Vagina (tissue), 2 donors: ENCODE data around the gene SH2D3A.

Experiments used
- POLR2A ChIP-seq, 2 donors: fragments of 450-650 bp; IDR thresholded peaks; one replicate each; pipeline ENCODE4 v1.6.1; 2017; ENCODE audit warnings: antibody characterized with exemption in 2 of 2, mild to moderate bottlenecking in 2 of 2, moderate library complexity in 2 of 2
- POLR2AphosphoS5 ChIP-seq, 2 donors: sonication (generic); formaldehyde crosslinking; IDR thresholded peaks; one replicate each; pipeline ENCODE4 v1.9.0; 2017; ENCODE audit warnings: antibody characterized with exemption in 2 of 2, mild to moderate bottlenecking in 2 of 2, low read depth in 1 of 2; ENCODE audit not compliant: insufficient read depth in 1 of 2
- TF ChIP-seq, protein P1 (sequence below), 3 experiments: fragments of 450-650 bp in 2 of 3; fragments of 200-600 bp in 1 of 3; sonication (generic) in 1 of 3; IDR thresholded peaks; one replicate each; pipeline ENCODE4 v1.5.1; 2017 to 2019; ENCODE audit warnings: antibody characterized with exemption in 3 of 3, mild to moderate bottlenecking in 2 of 3, moderate library complexity in 2 of 3

DNA sequence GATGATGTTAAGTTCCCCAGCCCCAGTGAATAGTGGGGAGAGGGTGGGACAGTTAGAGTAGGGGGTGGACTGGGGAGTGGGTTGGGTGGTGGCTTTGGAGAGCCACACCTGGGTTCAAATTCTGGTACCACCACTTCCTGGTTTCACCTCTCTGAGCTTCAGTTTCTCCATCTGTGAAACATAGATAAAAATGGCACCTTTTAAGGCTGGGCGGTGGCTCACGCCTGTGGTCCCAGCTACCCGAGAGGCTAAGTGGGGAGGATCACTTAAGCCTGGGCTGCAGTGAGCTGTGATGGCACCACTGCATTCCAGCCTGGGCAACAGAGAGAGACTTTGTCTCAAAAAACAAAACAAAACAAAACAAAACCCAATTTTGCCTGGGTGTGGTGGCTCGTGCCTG, 11.2 kb upstream of the SH2D3A start:
- TF ChIP-seq, protein P1, sequence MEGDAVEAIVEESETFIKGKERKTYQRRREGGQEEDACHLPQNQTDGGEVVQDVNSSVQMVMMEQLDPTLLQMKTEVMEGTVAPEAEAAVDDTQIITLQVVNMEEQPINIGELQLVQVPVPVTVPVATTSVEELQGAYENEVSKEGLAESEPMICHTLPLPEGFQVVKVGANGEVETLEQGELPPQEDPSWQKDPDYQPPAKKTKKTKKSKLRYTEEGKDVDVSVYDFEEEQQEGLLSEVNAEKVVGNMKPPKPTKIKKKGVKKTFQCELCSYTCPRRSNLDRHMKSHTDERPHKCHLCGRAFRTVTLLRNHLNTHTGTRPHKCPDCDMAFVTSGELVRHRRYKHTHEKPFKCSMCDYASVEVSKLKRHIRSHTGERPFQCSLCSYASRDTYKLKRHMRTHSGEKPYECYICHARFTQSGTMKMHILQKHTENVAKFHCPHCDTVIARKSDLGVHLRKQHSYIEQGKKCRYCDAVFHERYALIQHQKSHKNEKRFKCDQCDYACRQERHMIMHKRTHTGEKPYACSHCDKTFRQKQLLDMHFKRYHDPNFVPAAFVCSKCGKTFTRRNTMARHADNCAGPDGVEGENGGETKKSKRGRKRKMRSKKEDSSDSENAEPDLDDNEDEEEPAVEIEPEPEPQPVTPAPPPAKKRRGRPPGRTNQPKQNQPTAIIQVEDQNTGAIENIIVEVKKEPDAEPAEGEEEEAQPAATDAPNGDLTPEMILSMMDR (IDR thresholded peaks at IDR 0.05): no peak
- no peak for TF ChIP-seq POLR2A (IDR thresholded peaks at IDR 0.05)
- no peak for TF ChIP-seq POLR2AphosphoS5 (IDR thresholded peaks at IDR 0.05; ENCODE audit: insufficient read depth in 1 of 2, low read depth in 1 of 2)
